Measurements from ENCODE around the gene TTC32. TPM values are rescaled to one million over a fixed set of nuclear protein-coding genes. Genes with fewer than 3 reads are reported as not detected.
"Not testable (repeated sequence)": the region's sequence is repeated elsewhere in the genome, so short reads cannot be mapped to it uniquely, and the experiment has no call there.

TTC32 gene
- total and polyA plus RNA-seq, 2 experiments from 2014 or later = 4.6 to 17.0 TPM

- Histone ChIP-seq H3K4me1 (ENCODE audit: insufficient read depth) (no peaks in the 10 kb centered on the region), H3K36me3 (ENCODE audit: insufficient read depth) (no peaks in the 10 kb centered on the region), H3K27me3 (ENCODE audit: insufficient read depth) (no peaks in the 10 kb centered on the region), H3K9me2 (ENCODE audit: insufficient read depth) (no peaks in the 10 kb centered on the region), H3K4me3 (no peak overlapping the region), H3K27ac (ENCODE audit: low read depth) (no peak overlapping the region), H3K4me2 (no peak overlapping the region), H4K20me1 (replicated peaks; ENCODE audit: insufficient read depth) (peaks cover 5% of the 10 kb centered on the region), H3F3A (replicated peaks; ENCODE audit: low read depth) (no peaks in the 10 kb centered on the region), H3K79me2 (replicated peaks; ENCODE audit: insufficient read depth) (0 out of 2 replicates have a peak, but pooled peaks cover 6% of the 10 kb centered on the region), H2AFZ (no peak overlapping the region)
- Mint-ChIP-seq H3K4me1 (peaks cover 4% of the 10 kb centered on the region; the same call in 2 of the 3 replicates), H3K9me3 (no peaks in the 10 kb centered on the region), H3K4me3 (no peak overlapping the region), H3K27ac (no peak overlapping the region), H3K27me3 (ENCODE audit: insufficient read depth, low read depth, poor library complexity) (no peaks in the 10 kb centered on the region), H3K36me3 (ENCODE audit: low read depth) (no peaks in the 10 kb centered on the region)
- ATAC-seq (no peak), DNase-seq (ENCODE audit: low spot score) (no peak)
- TF ChIP-seq EZH2 (IDR thresholded peaks at IDR 0.05; ENCODE audit: low read depth, unreplicated experiment) (no peak), POLR2AphosphoS5 (IDR thresholded peaks at IDR 0.05; ENCODE audit: low read depth) (no peak)
Observed at GRCh38 chr2:19893520-19894133, 8.2 kb downstream of the TTC32 start.

GRCh38 chr2:19891971-19892370, 9.8 kb downstream of the TTC32 start:
- not testable (repeated sequence) for H3K4me3 ChIP-seq; H3K4me2 ChIP-seq; H3K27ac Mint-ChIP-seq; H4K20me1 ChIP-seq (replicated peaks; ENCODE audit: insufficient read depth); H3K27me3 ChIP-seq (ENCODE audit: insufficient read depth); H3K27me3 Mint-ChIP-seq (ENCODE audit: insufficient read depth, low read depth, poor library complexity); H3K36me3 Mint-ChIP-seq (ENCODE audit: low read depth); H3K9me3 Mint-ChIP-seq; ATAC-seq; H3K79me2 ChIP-seq (replicated peaks; ENCODE audit: insufficient read depth); H3K4me1 Mint-ChIP-seq; H3K9me2 ChIP-seq (ENCODE audit: insufficient read depth); H2AFZ ChIP-seq; H3K4me1 ChIP-seq (ENCODE audit: insufficient read depth); H3K36me3 ChIP-seq (ENCODE audit: insufficient read depth); H3K4me3 Mint-ChIP-seq; H3F3A ChIP-seq (replicated peaks; ENCODE audit: low read depth); H3K27ac ChIP-seq (ENCODE audit: low read depth)
- DNase-seq (ENCODE audit: low spot score) = peak; percentile 8

- no peaks in the 10 kb centered on the region for H3K9me3 Mint-ChIP-seq
- TF ChIP-seq NANOG (IDR thresholded peaks at IDR 0.05; ENCODE audit: borderline replicate concordance) (no peak), EZH2 (IDR thresholded peaks at IDR 0.05; ENCODE audit: low read depth, unreplicated experiment) (no peak), EZH2phosphoT487 (IDR thresholded peaks at IDR 0.05; ENCODE audit: unreplicated experiment) (no peak), ZNF462 (CRISPR knock-in tag; IDR thresholded peaks at IDR 0.05) (no peak), ZNF114 (CRISPR knock-in tag; IDR thresholded peaks at IDR 0.05) (no peak), CTCF (conservative IDR thresholded peaks at IDR 0.05; ENCODE audit: low read depth in 2 of 2) (no peak), JUNB (IDR thresholded peaks at IDR 0.05; ENCODE audit: unreplicated experiment) (no peak)
Observed at GRCh38 chr2:19890104-19890503, 11.7 kb downstream of the TTC32 start.

More at GRCh38 chr2:19890104-19890503, 11.7 kb downstream of the TTC32 start:
- Mint-ChIP-seq H3K27ac (no peak overlapping the region), H3K4me1 (peaks cover 6% of the 10 kb centered on the region), H3K36me3 (ENCODE audit: low read depth) (no peaks in the 10 kb centered on the region), H3K27me3 (ENCODE audit: insufficient read depth, low read depth, poor library complexity) (no peaks in the 10 kb centered on the region), H3K4me3 (no peak overlapping the region)
- ATAC-seq = no peak
- Histone ChIP-seq H3K4me3 (no peak overlapping the region), H3K27ac (ENCODE audit: low read depth) (no peak overlapping the region), H3K4me1 (ENCODE audit: insufficient read depth) (no peaks in the 10 kb centered on the region), H3K79me2 (replicated peaks; ENCODE audit: insufficient read depth) (no peaks in the 10 kb centered on the region), H3F3A (replicated peaks; ENCODE audit: low read depth) (no peaks in the 10 kb centered on the region), H2AFZ (no peak overlapping the region), H4K20me1 (replicated peaks; ENCODE audit: insufficient read depth) (peaks cover 5% of the 10 kb centered on the region), H3K9me2 (ENCODE audit: insufficient read depth) (peaks cover 8% of the 10 kb centered on the region), H3K36me3 (ENCODE audit: insufficient read depth) (no peaks in the 10 kb centered on the region), H3K4me2 (no peak overlapping the region), H3K27me3 (ENCODE audit: insufficient read depth) (no peaks in the 10 kb centered on the region)
- no peak for DNase-seq (ENCODE audit: low spot score)
